PC-9 (cell line): ENCODE results near the gene OLFML2A. TPM values are rescaled to one million over a fixed set of nuclear protein-coding genes. Genes with fewer than 3 reads are reported as not detected.

Experiments
- BruUV-seq: library from RNA; stranded (reverse); fragments of 400-500 nt; replicated peaks from 2 replicates; lab custom pipeline; 2021; lab: Mats Ljungman, UMichigan
- CTCF ChIA-PET: fragments of 300-600 bp; sonication (Branson Sonifier 250); formaldehyde crosslinking; loops from one replicate; lab custom pipeline; 2022; ENCODE audit warnings: antibody characterized with exemption; lab: Charles Lee
- POLR2A ChIA-PET: fragments of 300-600 bp; sonication (Branson Sonifier 250); formaldehyde crosslinking; loops from one replicate; lab custom pipeline; 2022; ENCODE audit warnings: antibody characterized with exemption; ENCODE audit not compliant: unreplicated experiment; lab: Charles Lee
- DNase-seq, 2 experiments: peaks; one replicate each; pipeline versions ENCODE4 v3.0.0 to v3.0.0-alpha.2; 2015 to 2022; ENCODE audit warnings: mixed read lengths in 1 of 2
- H2AFZ ChIP-seq: fragments of 200-600 bp; sonication (generic); 2 replicates; pipeline ENCODE4 v1.8.1; 2017; ENCODE audit warnings: antibody characterized with exemption
- H3F3A ChIP-seq: fragments of 200-600 bp; sonication (generic); 2 replicates; pipeline ENCODE4 v1.8.1; 2017; ENCODE audit warnings: antibody characterized with exemption, mild to moderate bottlenecking, low read depth; ENCODE audit not compliant: insufficient read depth
- H3K27ac ChIP-seq: fragments of 200-600 bp; sonication (generic); 2 replicates; pipeline ENCODE4 v1.6.1; 2016; ENCODE audit warnings: mixed run types
- H3K27me3 ChIP-seq: fragments of 200-600 bp; sonication (generic); 2 replicates; pipeline ENCODE4 v1.6.1; 2016; ENCODE audit warnings: low read depth, mixed run types; ENCODE audit not compliant: insufficient read depth
- H3K36me3 ChIP-seq: fragments of 200-600 bp; sonication (generic); 2 replicates; pipeline ENCODE4 v1.6.1; 2016; ENCODE audit warnings: low read depth, mixed run types
- H3K4me1 ChIP-seq: fragments of 200-600 bp; sonication (generic); replicated peaks from 2 replicates; pipeline ENCODE4 v1.6.1; 2016; ENCODE audit warnings: mixed run types; ENCODE audit not compliant: insufficient read depth
- H3K4me2 ChIP-seq: fragments of 200-600 bp; sonication (generic); 2 replicates; pipeline ENCODE4 v1.6.1; 2017; ENCODE audit warnings: mixed run types
- H3K4me3 ChIP-seq: fragments of 200-600 bp; sonication (generic); 2 replicates; pipeline ENCODE4 v1.6.1; 2016; ENCODE audit warnings: mixed run types
- H3K79me2 ChIP-seq: fragments of 200-600 bp; sonication (generic); 2 replicates; pipeline ENCODE4 v1.6.1; 2017; ENCODE audit warnings: low read depth, mixed run types
- H3K9me2 ChIP-seq: fragments of 200-600 bp; sonication (generic); 2 replicates; pipeline ENCODE4 v1.8.1; 2017; ENCODE audit warnings: mild to moderate bottlenecking; ENCODE audit not compliant: insufficient read depth
- H3K9me3 ChIP-seq: fragments of 200-600 bp; sonication (generic); 2 replicates; pipeline ENCODE4 v1.8.1; 2016; ENCODE audit warnings: low read depth; ENCODE audit not compliant: insufficient read depth
- H4K20me1 ChIP-seq: fragments of 200-600 bp; sonication (generic); 2 replicates; pipeline ENCODE4 v1.8.1; 2017; ENCODE audit not compliant: insufficient read depth
- EZH2 ChIP-seq: fragments of 200-600 bp; sonication (generic); IDR thresholded peaks from 2 replicates; pipeline ENCODE4 v1.8.0; 2017; ENCODE audit warnings: antibody characterized with exemption, low read depth
- intact Hi-C: fragments of 100-400 bp; cut with micrococcal nuclease; formaldehyde crosslinking; loops from one replicate; pipeline ENCODE4 v1.10.0; 2022; ENCODE audit not compliant: unreplicated experiment
- total RNA-seq: library from RNA; stranded (reverse); gene quantifications from 2 replicates; pipeline ENCODE4 v1.2.3, GENCODE V29; 2021
- TF ChIP-seq, protein P1 (sequence below): fragments of 200-600 bp; sonication (generic); conservative IDR thresholded peaks from 2 replicates; pipeline ENCODE4 v1.6.1; 2017; ENCODE audit warnings: mixed run types, antibody characterized with exemption, mild to moderate bottlenecking, moderate library complexity

OLFML2A gene
- total RNA-seq, 1 experiment from 2014 or later, result 5.7 TPM

DNA sequence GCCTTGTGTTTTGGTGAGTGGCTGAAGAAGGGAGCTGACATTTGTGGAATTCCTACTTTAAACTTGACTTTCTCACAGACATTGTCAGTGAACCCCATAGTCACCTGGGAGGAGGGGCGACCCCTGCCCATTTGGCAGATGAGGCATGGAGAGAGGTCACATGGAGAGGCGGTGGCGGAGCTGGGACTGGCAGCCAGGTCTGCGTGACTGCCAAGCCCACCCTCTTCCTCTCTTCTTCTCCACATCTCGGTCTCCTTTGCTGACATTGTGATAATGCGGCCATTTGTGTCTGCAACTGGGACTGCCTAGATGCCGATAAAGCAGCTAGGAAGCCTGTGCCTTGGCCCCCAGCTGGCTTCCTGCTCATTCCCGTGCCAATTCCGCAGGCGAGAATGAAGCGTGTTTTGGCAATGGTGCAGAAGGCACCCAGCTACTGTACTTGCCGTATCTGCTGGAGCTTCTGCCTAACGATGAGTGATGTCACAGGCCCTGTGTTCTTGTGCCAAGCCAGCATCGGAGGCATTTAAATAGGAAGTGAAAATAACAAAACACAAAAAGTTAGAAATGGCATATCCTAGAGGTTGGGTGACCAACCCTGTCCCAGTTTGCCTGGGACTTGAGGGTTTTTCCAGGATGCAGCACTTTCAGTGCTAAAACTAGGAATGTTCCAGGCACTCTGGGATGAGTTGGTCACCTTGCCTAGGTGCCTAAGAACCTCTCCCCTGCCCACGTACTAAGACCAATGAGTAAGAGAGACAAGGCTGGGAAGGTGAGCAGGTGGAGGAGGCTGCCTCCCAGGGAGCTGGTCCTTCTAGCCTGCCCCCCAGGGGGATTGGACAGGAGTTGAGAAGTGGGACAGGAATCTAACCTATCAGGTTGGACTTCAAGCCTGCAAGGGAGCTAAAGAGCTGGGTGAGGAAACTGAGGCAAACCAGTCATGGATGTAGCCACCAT is 23.6 kb downstream of the OLFML2A start:
- Histone ChIP-seq H3K27me3 (no peaks in the 10 kb centered on the region), H3K27ac (no peak overlapping the region), H3F3A (peaks cover 4% of the 10 kb centered on the region; the same call in 1 of the 2 replicates), H3K36me3 (no peaks in the 10 kb centered on the region), H3K9me2 (no peaks in the 10 kb centered on the region), H2AFZ (no peak overlapping the region), H3K4me3 (no peak overlapping the region), H3K4me1 (no peaks in the 10 kb centered on the region), H3K9me3 (no peaks in the 10 kb centered on the region), H4K20me1 (no peaks in the 10 kb centered on the region), H3K79me2 (no peaks in the 10 kb centered on the region), H3K4me2 (no peak overlapping the region)
- BruUV-seq, result no TSS peak
- ChIA-PET POLR2A (interaction anchor here (0.6 to 0.9 kb wide), 2 partner anchors 12 to 408 kb away, joined by 3 to 6 read pairs; no protein-coding TSS in a partner anchor), CTCF (interaction anchor here (0.6 kb wide), 1 partner anchor 62 kb away, joined by 3 read pairs; no protein-coding TSS in a partner anchor)
- intact Hi-C loops, result no loop called here
- no peak for TF ChIP-seq EZH2
- TF ChIP-seq, protein P1, sequence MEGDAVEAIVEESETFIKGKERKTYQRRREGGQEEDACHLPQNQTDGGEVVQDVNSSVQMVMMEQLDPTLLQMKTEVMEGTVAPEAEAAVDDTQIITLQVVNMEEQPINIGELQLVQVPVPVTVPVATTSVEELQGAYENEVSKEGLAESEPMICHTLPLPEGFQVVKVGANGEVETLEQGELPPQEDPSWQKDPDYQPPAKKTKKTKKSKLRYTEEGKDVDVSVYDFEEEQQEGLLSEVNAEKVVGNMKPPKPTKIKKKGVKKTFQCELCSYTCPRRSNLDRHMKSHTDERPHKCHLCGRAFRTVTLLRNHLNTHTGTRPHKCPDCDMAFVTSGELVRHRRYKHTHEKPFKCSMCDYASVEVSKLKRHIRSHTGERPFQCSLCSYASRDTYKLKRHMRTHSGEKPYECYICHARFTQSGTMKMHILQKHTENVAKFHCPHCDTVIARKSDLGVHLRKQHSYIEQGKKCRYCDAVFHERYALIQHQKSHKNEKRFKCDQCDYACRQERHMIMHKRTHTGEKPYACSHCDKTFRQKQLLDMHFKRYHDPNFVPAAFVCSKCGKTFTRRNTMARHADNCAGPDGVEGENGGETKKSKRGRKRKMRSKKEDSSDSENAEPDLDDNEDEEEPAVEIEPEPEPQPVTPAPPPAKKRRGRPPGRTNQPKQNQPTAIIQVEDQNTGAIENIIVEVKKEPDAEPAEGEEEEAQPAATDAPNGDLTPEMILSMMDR, result no peak
- DNase-seq, result no peak

DNA sequence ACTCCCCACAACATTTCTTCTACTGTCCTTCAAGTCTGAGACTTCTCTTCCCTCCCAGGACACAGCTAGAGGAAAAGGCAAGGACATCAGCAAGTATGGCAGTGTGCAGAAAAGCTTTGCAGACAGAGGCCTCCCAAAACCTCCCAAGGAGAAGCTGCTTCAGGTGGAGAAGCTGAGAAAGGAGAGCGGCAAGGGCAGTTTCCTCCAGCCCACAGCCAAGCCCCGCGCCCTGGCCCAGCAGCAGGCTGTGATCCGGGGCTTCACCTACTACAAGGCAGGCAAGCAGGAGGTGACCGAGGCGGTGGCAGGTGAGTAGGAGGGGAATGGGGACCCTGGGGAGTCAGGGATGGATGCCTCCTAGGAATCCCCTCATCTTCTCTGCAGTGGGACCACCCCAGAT is 24.4 kb downstream of the OLFML2A start:
- H3K4me3 ChIP-seq, result no peak overlapping the region
- no peak overlapping the region for H3K27ac ChIP-seq
- no peaks in the 10 kb centered on the region for H3K36me3 ChIP-seq
- ChIA-PET CTCF (interaction anchor here (0.6 kb wide), 1 partner anchor 61 kb away, joined by 3 read pairs; no protein-coding TSS in a partner anchor), POLR2A (interaction anchor here (0.6 kb wide), 1 partner anchor 407 kb away, joined by 3 read pairs; no protein-coding TSS in a partner anchor)
- no peaks in the 10 kb centered on the region for H3K9me3 ChIP-seq
- no peak overlapping the region for H2AFZ ChIP-seq
- H3K4me1 ChIP-seq, result no peaks in the 10 kb centered on the region
- H3F3A ChIP-seq, result no peaks in the 10 kb centered on the region
- TF ChIP-seq, protein P1, result no peak
- no peak for TF ChIP-seq EZH2
- H3K27me3 ChIP-seq, result no peaks in the 10 kb centered on the region
- no peak for DNase-seq
- H3K4me2 ChIP-seq, result no peak overlapping the region
- H3K9me2 ChIP-seq, result no peaks in the 10 kb centered on the region
- no peaks in the 10 kb centered on the region for H3K79me2 ChIP-seq
- BruUV-seq, result no TSS peak
- intact Hi-C loops, result no loop called here
- no peaks in the 10 kb centered on the region for H4K20me1 ChIP-seq

DNA sequence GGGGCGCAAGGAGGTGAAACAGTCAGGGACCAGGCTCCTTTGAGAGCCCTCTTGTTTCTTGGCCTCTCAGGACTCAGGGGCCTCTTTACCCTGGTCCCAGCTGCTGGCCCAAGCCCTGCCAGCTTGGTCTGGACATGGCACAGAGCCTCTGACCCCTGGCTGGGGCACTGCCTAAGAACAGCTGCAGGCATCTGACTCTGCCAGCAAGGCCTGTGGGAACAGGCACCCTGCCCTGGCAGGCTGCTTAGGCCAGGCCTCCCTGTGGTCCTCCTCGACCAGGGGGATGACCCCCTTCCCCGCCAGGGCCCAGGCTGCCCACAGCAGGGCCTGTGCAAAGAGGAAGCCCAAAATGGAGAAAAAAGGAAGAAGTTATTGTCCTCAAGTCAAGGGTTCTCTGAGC is 25.5 kb downstream of the OLFML2A start:
- Histone ChIP-seq H3K27ac (no peak overlapping the region), H3K4me2 (no peak overlapping the region), H3K79me2 (no peaks in the 10 kb centered on the region), H3K4me1 (no peaks in the 10 kb centered on the region), H4K20me1 (no peaks in the 10 kb centered on the region), H3K9me2 (no peaks in the 10 kb centered on the region), H3K36me3 (no peaks in the 10 kb centered on the region), H3K4me3 (no peak overlapping the region), H3F3A (no peaks in the 10 kb centered on the region), H3K27me3 (no peaks in the 10 kb centered on the region), H3K9me3 (no peaks in the 10 kb centered on the region), H2AFZ (no peak overlapping the region)
- no TSS peak for BruUV-seq
- POLR2A ChIA-PET, result no interaction called here
- DNase-seq, result no peak
- no peak for TF ChIP-seq EZH2
- TF ChIP-seq, protein P1, result no peak
- CTCF ChIA-PET, result no interaction called here
- intact Hi-C loops, result no loop called here
